ENCODE data around the gene ZNF385B.

- TF ChIP-seq CTCF (IDR thresholded peaks at IDR 0.05) (no peak), EZH2 (IDR thresholded peaks at IDR 0.05; ENCODE audit: borderline replicate concordance, insufficient read depth, low read depth, low read length, poor library complexity, severe bottlenecking) (no peak)
These were observed 266.9 kb downstream of the ZNF385B start for GRCh38 chr2:179594268-179595112.

All from B cell (primary cell).